SK-MEL-5 (cell line): Measurements from ENCODE around the gene ZFAND3. TPM values are rescaled to one million over a fixed set of nuclear protein-coding genes. Genes with fewer than 3 reads are reported as not detected.
"Not testable (repeated sequence)": the region's sequence is repeated elsewhere in the genome, so short reads cannot be mapped to it uniquely, and the experiment has no call there.

ENCODE experiments used
- DNase-seq: peaks from one replicate; pipeline ENCODE4 v3.0.0-alpha.2; 2016; ENCODE audit warnings: low read depth, low spot score
- in situ Hi-C: cut with HindIII; loops from 2 replicates; pipeline ENCODE4 v1.10.0; 2016; ENCODE audit warnings: low sequenced_read_pairs, high pct_unique_total_duplicates, low pct_unique_long_range_greater_than_20kb
- total RNA-seq: library from RNA; depleted of rRNA; stranded (reverse); fragments of >200 nt; shearing (Covaris generic); gene quantifications from 2 replicates; pipeline ENCODE4 v1.2.3, GENCODE V29; 2014

Gene ZFAND3
- total RNA-seq, 1 experiment from 2014 or later: 14.6 TPM

DNA sequence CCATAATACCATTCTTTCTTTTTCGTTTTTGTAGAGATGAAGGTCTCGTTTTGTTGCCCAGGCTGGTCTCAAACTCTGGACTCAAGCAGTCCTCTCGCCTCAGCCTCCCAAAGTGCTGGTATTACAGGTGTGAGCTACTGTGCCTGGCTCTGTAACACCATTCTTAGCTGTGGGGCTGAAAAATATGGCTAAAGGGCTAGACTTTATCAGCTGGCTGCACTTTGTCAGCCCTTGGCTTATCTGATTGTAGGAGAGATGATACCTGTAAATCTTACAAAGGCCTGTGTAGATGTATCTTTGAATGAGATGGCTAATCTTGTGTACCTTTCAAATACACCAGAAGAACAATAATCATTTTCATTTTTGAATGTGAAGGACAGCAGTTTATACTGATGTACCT is 55.2 kb downstream of the ZFAND3 start:
- in situ Hi-C loops: no loop called here
- no peak for DNase-seq

DNA sequence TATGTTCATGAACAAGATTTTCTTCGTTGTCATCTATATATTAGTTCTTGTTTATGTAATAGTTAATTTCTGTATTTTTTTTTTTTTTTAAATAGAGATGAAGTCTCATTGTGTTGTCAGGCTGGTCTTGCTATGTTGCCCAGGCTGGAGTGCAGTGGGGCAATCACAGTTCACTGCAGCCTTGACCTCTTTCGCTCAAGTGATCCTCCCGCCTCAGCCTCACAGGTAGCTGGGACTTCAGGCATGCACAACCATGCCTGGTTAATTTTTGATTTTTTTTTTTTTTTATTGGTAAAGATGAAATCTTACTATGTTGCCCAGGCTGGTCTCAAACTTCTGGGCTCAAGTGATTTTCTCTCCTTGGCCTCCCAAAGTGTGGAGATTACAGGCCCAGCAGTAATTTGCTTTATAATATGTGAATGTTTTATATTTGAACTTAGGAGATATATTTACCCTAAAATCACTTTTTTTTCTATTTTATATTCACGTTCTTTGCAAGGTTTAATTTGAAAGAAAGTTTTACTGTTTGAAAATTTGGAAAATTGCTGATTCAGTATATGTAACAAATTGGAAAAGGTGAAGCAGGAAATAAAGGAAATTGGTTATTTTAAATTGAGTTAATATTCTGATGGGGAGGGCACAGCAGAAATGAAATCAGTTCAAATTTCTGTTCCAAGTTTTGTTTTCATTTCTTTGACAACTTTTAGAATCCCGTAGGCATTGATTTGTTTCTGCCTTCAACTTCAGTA is 56.2 kb downstream of the ZFAND3 start:
- no peak for DNase-seq
- in situ Hi-C loops: no loop called here

DNA sequence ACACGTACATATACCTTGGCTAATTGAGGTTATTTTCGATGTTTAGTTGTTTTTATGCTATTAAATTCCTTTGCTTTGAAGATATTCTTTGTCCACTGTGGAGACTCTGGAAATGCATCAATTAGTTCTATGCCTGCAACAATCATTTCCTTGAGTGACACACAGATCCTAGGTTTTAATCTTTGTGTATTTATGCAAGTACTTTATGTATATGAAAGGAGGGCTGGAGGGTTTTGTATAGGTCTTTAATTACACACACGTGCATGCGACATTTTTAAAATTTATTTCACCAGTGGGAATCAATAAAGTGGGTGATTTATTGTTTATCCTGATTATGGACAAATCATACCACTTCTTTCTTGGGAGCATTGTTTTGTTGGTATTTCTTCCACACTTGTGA is 57.3 kb downstream of the ZFAND3 start:
- no peak for DNase-seq
- in situ Hi-C loops: no loop called here

DNA sequence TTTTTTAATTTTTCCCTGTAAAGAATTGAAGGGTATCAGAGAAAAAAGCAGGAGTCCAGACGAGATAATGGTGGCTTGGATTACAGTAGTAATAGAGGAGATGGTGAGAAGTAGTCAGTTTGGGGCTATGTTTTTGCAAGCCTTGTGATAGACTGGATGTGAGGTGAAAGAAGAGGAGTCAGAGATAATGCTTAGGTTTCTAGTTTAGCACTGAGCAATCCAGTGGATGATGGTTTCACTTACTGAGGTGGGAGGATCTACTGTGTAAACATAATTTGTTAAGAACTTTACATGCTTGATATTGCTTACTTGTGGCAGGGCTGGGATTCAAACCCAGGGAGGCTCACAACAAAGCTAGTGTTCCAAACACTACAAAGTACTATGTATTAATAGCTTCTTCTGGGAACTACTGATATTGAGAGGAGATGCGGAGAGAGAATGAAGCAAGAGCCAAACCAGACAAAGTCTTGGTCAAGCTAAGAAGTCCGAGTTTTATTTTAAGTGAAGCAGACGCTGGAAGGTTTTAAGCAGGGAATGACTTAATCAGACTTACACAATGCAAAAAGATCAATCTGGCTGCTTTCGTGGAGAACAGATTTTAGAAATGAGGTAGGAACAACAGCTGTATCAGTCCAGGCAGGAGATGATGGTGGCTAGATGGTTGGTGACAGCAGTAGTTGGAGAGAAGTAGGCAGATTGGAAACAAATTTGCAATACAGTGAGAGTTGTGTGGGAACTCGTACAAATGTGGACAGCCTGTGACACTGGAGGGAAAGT is 58.0 kb downstream of the ZFAND3 start:
- DNase-seq: no peak
- in situ Hi-C loops: no loop called here

DNA sequence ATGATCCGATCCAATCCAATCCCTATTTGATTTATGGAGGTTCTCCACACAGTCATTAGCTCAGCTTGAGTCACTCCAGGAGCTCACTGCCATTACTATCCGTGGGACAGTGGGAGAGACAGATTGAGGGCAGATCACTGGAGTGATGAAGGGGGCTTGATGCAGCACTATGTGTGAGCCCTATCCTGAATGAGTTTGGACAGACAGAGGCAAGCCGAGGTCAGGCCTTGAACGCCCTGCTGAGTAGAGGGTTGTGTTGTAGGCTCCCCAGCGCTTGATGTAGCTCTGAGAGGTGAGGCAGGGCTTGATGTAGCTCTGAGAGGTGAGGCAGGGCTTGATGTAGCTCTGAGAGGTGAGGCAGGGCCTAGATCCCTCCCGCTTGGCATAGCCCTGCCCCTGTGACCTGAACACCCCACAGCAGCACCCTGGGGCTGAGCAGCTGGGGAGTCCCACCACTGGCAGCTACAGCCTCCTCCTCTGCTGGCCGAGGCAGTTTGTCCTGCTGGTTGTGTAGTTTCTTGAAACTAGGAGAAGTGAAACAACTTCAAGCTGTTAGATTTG is 58.7 kb downstream of the ZFAND3 start:
- in situ Hi-C loops: no loop called here
- no peak for DNase-seq

DNA sequence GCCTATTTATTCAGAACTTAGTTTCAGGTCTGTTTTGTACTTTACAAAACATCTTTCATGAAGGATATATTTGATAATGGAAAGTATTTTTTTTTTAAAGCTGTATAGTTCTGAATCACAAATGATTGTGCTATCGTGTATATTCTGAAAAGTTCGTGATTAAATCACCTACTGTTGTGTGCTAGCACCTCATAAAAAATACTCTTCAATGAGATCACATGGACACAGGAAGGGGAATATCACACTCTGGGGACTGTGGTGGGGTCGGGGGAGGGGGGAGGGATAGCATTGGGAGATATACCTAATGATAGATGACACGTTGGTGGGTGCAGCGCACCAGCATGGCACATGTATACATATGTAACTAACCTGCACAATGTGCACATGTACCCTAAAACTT is 61.1 kb downstream of the ZFAND3 start:
- DNase-seq, in situ Hi-C loops: not testable (repeated sequence)

DNA sequence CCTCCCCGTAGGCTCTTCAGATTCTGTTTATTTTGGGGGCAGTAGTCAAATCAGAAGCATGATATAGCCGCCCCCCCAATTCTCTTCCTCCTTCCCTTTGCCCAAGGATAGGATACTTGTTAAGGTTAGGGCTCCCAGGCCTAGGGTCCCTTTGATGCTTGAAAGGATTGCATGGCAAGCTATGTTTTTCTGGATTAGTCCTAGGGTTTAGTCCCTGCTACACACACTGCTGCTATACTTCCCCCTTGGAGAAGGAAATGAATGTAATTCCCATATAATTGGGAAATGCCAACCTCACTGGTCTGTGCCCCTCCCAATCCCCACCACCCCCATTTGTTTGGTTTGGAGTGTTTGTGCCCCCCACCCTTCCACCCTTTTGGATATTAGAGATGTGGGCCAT is 62.8 kb downstream of the ZFAND3 start:
- DNase-seq: no peak
- in situ Hi-C loops: no loop called here

DNA sequence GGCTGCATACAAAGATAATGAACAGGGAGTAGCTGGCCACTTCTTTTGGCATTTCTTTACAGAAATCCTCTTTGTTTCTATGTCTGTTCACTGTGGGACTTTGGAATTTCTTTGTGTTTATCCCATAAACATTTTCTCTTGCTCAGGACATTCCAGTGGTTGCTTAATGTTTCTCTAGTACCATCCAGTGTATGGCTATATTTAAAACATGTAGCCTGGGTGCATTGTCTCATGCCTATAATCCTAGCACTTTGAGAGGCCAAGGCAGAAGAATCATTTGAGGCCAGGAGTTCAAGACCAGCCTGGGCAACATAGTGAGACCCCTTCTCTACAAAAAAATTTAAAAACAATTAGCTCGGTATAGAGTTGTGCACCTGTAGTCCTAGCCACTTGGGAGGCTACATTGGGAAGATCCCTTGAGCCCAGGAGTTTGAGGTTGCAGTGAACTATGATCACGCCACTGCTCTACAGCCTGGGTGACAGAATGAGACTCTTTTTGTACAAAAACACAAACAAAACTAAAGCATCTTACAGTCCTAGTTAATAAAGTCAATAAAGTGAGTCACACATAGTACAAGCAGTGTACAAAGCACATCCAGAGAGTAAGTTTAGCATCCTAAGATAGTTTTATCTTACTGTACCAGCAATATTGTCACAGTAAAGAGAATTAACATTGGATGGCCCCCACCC is 63.3 kb downstream of the ZFAND3 start:
- DNase-seq: peak; percentile 9
- in situ Hi-C loops: no loop called here

DNA sequence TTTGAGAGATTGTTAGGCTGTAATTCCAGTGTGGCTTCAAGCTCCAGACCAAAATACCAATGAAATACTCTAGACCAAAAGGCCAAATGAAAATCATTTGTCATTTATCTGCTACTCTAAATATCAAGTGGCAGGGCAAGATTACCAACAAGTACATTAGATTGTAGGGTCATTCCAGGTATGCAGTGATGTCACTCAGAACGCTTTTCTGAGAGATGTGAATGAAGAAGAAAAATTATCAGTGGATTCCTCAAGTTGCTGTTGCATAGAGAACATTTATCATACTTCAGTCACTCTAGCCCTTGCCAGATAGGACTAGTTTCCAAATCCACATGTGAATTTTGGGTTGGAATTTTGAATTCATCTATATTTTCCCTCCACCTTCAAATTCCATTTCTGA is 65.0 kb downstream of the ZFAND3 start:
- no peak for DNase-seq
- in situ Hi-C loops: no loop called here

DNA sequence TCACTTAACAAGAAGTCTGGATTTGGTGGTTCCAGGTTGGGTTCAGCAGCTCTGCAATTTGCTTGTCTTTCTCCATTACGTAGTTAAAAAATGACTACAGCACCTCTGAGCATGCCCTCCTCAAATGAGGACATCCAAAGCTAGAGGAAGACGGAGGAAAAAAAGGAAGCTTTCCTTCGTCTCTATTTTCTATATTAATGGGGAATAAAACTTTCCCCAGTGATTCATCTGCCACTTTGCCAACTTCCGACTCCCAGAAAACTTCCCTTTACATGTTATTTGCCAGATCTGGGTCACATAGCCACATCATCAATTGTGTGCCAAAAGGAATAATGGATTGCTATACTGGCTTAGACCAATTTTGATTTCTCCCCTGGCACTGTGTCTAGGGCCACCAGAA is 69.5 kb downstream of the ZFAND3 start:
- in situ Hi-C loops: no loop called here
- DNase-seq: no peak

DNA sequence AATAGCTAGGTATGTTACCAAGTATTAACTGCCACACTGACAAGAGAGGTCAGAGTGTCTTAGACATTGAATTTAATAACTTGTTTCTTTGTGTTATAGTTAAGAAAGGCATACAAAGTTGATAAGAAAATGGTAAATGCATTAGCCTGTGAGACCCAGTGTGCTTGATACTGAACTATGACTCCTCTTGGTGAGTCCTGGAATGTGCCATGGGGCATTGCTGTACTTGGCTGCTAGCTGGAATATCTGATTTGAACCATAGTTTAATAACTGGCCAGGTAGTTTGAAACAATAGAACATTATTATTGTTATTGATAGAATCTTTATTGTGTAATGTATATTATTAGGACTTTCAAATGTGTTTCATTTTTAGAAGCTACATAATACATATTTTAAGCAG is 70.0 kb downstream of the ZFAND3 start:
- DNase-seq: no peak
- in situ Hi-C loops: no loop called here

DNA sequence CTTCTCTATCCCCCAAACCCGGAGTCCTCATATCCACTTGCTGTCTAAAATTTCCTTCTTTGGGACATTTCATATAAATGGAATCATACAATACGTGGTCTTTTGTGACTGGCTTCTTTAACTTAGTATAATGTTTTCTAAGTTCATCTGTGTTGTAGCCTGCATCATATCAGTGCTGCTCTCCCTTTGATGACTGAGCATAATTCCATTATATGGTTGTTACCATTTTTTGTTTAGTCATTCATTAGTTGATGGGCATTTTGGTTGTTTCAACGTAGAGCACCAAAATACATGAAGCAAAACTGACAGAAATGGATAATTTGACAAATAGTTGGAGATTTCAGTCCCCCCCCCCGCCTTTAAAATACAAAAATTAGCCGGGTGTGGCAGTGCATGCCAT is 71.5 kb downstream of the ZFAND3 start:
- no peak for DNase-seq
- in situ Hi-C loops: no loop called here

DNA sequence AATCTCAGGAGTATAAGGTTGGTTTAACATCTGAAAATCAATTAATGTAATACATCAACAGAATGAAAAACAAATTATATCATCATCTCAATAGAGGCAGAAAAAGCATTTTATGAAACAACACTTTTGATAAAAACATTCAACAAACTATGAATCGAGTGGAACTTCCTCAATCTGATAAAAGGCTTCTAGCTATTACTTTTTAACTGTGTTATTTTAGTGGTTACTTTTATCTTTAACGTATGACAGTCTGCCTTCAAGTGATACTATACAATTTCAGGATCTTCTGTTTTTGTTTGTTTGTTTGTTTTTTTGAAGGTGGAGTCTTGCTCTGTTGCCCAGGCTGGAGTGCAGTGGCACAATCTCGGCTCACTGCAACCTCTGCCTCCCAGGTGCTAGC is 73.7 kb downstream of the ZFAND3 start:
- in situ Hi-C loops: no loop called here
- DNase-seq: no peak

DNA sequence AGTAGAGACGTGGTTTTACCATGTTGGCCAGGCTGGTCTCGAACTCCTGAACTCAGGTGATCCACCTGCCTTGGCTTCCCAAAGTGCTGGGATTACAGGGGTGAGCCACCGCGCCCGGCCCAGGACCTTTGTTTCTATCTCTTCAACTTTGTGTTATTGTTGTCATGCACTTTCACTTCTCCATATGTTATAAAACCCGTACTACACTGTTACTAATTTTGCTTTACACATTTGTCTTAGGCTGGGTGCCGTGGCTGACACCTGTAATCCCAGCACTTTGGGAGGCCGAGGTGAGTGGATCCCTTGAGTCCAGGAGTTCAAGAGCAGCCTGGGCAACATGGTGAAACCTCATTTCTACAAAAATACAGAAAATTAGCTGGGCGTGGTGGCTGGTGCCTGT is 74.2 kb downstream of the ZFAND3 start:
- DNase-seq, in situ Hi-C loops: not testable (repeated sequence)

DNA sequence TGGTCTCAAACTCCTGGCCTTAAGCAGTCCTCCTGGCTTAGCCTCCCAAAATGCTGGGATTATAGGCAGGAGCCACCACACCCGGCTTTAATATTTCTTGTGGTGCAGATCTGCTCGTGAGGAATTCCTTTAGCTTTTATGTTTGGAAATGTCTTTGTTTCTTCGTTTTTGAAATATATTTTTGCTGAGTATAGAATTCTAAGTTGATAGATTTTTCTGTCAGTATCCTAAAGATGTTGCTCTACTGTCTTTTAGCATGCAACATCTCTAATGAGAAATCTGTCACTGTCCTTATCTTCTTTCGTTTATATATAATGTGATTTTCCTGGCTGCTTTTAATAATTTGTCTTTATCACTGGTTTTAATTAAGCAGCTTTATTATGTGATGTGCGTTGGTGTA is 75.1 kb downstream of the ZFAND3 start:
- in situ Hi-C loops: no loop called here
- no peak for DNase-seq

DNA sequence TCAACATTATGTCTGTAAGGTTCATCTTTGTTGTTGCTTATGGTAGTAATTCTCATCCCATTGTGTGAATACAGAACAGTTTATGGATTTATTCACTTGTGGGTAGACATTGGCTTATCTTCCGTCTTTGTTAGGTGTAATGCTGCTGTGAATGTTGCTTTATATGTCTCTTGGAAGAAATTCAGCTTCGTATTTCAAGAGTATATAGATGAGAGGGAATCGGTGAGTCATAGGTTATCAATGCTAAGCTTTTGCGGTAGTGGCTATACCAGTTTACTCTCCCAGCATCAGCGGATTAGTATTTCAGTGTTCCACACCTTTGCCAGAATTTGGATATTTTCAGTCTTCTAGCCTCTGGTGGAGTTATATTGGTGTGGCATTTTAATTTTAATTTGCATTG is 77.8 kb downstream of the ZFAND3 start:
- in situ Hi-C loops: no loop called here
- no peak for DNase-seq

DNA sequence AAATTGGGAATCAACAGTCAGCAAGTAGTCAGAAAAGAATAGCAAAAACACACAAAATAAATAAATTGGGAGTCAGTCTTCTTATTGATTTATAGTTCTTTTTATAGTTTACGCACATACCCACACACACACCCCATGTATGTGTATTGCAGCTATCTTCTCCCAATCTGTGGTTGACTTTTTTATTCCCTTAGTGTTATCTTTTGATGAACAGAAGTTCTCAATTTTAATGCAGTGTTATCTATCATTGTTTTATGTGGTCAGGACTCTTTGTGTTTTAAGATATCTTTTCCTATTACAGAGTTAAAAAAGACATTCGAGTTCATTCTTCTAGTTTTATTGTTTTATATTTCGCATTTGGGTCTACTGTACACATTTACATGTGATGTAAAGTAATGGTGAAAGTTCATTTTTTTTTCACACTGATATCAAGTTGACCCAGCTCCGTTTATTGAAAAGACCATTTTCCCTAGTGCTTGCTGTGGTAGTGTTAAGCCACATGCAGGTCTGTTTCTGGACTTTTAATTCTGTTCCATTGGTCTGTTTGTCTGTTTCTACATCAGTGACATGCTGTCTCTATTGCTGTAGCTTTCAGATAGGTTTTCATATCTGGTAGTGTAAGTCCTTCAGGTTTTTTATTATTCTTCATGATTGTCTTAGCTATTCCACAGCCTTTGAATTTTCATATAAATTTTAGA is 78.4 kb downstream of the ZFAND3 start:
- in situ Hi-C loops: no loop called here
- no peak for DNase-seq
